Posterior vena cava (tissue), 2 donors: ENCODE data around the gene NTRK2. TPM values are rescaled to one million over a fixed set of nuclear protein-coding genes. Genes with fewer than 3 reads are reported as not detected.

Experiments used
- DNase-seq: peaks from one replicate; pipeline ENCODE4 v3.0.0-alpha.2; 2020; ENCODE audit warnings: low spot score
- intact Hi-C, 2 donors: fragments of 100-400 bp; cut with DNase I; formaldehyde crosslinking; loops; one replicate each; pipeline versions ENCODE4 v1.14.1 to v1.14.2; 2022 to 2023
- total RNA-seq, 2 donors: library from RNA; stranded (reverse); fragmentation: NEBNext Ultra II Directional; extraction: Animal tissue kit (Norgen Biotek cat#: 25700); gene quantifications; one replicate each; pipeline ENCODE4 v1.2.1, GENCODE V29; 2021
- donor health status: DM: yes; HTN: yes; CAD: no.
- donor health status: DM: yes; HTN: yes; CAD: no.

Gene NTRK2
- total RNA-seq, 2 donors from 2014 or later: 19.2 to 43.8 TPM

GRCh38 chr9:84829997-84830696 lies 160.6 kb downstream of the NTRK2 start:
- intact Hi-C loops: no loop called here
- no peak for DNase-seq

DNA sequence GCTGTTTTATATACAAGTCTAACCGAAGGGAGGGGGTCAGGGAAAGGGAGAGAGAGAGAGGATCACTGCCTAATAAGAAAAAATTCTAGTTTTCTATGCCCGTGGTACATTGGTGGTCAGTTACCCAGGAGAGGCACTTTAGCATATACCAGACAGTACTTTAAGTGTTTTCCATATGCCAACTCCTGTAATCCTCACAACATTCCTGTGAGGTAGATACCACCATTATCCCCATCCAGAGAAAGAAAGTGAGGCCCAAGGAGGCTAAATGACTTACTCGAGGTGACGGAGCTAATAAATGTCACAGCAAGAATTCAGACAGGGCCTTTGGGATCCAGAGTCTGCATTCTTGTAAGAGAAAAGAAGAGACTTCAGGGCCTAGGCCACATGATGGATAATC lies 161.8 kb downstream of the NTRK2 start:
- DNase-seq: no peak
- intact Hi-C loops: no loop called here

DNA sequence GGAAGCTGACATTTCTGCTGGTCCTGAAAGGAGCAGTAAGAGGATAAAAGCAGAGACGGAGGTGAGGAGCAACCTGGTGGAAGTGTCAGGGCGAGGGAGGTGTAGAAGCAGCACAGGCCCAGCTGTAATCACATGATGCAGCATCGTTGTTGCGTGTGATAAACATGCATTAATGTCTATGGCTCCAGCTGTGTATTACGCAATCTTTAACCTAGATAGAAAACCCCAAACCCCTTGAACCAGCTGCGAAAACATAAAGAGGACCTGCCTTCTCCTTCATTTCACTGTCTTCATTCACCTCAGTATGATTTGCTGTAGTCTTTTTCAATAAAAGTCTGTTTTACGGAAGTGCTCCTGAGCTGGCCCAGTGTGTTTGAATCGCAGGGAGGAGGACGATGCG lies 162.9 kb downstream of the NTRK2 start:
- intact Hi-C loops: no loop called here
- DNase-seq: no peak

DNA sequence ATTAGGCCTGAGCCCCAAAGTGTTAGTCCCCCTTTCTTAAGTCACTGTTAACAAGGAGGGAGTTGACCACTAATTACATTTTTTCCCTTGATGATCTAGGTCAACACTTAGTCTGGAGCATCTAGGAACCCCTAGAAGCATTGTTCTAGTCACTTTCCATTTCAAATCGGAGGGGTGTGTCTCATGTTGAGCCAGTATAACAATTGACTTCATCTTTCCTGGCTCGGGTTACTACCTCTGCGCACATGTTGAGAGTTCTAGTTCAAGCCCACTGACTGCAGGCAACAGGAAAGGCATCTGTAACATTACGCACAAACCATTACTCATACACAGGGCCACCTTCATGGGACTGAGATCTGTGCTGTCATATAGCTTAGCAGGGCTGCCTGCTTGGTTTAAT lies 164.9 kb downstream of the NTRK2 start:
- no peak for DNase-seq

DNA sequence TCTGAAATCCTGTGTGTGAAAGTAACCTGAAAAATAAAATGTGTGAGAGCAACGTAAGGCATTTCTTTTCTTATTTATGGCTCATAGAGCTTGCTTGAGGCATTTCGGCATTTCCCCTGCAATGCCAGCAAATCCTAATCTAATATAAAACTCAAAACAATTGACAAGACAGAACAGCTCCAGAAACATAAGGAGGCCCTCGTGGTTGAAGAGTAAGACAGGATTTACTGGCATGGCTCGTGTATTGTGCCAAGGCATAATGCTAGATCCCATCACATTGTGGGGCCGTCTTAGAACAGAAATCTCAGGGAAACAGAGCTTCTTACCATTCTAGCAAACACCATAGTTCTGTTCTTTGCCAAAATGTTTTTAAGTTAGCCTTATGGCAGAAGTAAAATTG lies 166.2 kb downstream of the NTRK2 start:
- DNase-seq: no peak
- intact Hi-C loops: no loop called here

More for the DNA sequence above, 164.9 kb downstream of the NTRK2 start:
- intact Hi-C loops: no loop called here

DNA sequence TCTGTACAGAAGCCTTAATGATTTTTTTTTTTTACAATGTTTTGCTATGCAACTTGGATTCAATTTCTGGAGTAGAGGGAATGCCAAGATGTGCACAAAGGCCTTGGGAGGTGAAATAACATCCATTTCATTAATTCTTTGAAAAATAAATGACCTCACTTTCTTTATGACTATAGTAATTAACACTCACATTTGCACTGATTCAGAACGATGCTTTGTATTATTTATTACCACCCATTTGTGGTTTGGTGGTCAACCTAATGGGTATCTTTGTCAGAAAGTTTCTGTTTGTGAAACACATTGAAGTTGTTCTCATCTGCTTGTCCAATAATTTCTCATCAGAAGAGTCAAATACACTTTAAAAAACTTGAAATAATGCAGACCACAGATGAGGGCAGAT lies 169.3 kb downstream of the NTRK2 start:
- intact Hi-C loops: no loop called here

DNA sequence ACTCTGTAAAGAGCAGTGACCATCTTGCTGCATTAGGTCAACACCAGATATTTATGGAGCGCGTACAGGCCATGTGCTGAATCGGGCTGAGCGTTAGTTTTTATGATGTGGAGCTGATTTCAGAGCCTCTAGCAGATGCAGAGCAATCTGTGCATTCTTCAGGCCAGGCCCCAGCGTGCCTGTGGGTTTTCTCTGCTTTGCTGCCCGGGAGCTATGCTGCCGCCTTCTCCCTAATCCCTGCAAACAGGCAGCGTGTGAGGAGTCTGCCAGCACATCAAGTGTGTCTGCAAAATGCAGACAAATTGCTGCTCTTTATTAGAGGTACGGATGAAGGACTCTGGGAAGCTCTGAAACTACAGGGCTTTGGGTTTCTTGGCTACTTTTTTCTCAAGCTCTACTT lies 170.0 kb downstream of the NTRK2 start:
- no peak for DNase-seq
- intact Hi-C loops: no loop called here

More for the DNA sequence above, 169.3 kb downstream of the NTRK2 start:
- no peak for DNase-seq

GRCh38 chr9:84841931-84842330 lies 172.4 kb downstream of the NTRK2 start:
- intact Hi-C loops: no loop called here
- no peak for DNase-seq

GRCh38 chr9:84843175-84843824 lies 173.8 kb downstream of the NTRK2 start:
- no peak for DNase-seq
- intact Hi-C loops: no loop called here

DNA sequence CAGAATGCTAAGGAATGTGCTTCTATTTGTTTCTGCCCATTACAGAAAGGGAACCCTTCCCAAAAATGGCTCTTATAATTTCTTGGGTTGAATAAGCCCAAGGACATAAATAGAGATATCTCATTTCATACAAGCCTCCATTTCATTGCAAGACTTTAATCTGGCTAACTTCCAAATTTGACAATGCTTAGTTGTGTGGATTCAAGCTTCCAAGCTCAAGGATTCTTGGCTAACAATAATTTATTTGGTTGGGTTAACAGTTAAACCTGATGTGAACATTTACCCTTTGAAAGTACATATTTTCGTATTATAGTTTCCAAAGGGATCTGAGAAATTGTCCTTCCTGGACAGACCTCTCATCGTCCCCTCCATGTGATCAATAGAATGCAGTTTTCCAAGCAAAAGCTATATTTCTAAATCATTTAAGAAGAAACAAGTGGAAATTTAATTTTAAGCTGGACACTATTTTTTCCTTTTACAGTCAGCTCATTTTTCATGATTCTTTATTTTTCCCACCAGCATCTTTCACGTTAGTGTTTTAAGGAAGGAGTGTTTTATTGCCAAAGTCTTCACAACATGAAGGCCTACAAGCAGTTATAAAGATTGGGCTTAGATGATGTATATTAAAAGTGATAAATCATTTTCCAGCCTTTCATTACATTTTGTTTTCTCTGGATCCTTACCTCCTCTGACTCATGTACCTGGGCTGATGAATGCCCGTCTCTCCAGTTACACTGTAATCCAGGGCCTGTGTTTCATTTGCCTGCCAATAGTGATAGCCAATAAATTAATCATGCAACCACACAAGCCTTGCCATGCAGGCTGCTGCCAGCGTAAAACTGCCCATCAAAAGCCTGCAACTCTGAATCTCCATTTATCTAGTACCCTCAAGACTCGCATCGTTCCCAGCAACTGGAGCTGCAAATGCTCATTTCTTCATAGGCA lies 176.7 kb downstream of the NTRK2 start:
- DNase-seq: no peak
- intact Hi-C loops: no loop called here

DNA sequence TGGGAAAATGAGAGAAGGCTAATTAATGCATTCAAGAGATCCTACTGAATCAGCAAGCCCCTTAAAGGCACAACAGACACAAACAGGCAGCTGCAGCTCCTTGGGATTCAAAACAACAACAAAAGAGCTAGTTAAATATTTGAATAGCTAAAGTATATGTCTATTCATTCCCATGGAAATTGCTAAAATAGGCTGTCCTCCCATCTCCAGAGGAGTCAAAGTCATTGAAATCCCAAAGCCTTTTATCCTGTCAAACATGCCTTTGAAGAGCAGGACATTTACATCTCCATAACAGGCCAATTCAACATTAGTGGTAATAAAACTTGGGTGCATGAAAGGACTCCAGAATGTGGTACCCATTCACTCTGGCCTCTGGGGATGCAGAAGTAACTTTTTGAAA lies 177.4 kb downstream of the NTRK2 start:
- no peak for DNase-seq
- intact Hi-C loops: no loop called here

- intact Hi-C loops: no loop called here
- no peak for DNase-seq
Observed at GRCh38 chr9:84849049-84849448, 179.5 kb downstream of the NTRK2 start.

- intact Hi-C loops: no loop called here
- no peak for DNase-seq
Observed at GRCh38 chr9:84850830-84851392, 181.4 kb downstream of the NTRK2 start.

DNA sequence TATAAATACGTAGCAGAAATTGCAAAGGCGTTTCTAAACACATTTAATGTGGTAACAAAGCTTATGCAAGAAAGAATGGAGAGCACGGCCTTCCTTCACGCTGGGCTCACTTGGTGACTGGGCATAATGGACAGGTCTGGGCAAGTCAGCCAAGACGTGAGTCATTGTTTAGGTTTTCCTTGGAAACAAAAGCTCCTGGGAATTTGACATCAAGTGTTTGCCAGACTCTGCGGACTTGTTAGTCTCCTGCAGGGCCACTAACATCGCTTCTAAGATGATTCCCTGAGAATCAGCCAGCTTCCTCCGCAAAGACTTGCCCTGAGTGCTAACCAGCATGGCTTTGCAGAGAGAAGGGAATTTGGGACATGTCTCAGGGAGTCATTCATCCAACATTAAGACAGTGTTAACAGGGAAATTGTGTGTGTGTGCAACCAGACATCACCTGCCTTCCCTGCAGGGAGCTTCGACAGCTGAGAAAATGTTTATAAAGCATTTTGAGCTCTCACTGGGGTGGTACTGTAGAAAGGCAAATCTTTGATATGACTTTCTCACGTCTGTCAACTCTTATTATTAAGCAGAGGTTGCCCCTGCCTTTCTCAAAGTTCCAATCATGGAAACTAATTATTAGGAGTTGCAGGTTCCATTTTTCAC lies 182.5 kb downstream of the NTRK2 start:
- peak; percentile 80 for DNase-seq
- intact Hi-C loops: no loop called here

GRCh38 chr9:84852617-84853301 lies 183.2 kb downstream of the NTRK2 start:
- intact Hi-C loops: no loop called here
- DNase-seq: no peak

DNA sequence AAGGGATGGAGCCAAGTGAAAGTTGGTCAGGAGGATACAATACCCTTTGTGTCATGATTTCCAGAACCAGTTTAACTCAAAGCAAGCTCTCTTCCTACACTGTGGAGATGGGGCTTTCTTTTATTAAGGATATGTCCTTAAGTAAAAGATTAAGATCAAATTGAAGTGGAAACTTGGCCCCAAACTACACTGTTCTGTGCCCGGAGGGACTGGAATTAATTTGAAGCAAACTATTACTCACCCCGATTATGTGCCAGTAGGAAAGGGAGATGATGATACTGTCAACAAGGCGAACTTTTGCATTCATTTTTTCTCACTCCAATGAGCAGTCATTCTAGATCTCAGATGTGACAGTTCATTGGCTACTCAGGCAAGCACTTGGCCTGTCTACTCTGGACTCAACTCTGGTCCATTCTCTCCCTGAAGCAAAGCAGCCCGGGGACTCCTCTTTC lies 186.7 kb downstream of the NTRK2 start:
- intact Hi-C loops: no loop called here
- no peak for DNase-seq

- intact Hi-C loops: no loop called here
- no peak for DNase-seq
Observed at GRCh38 chr9:84857211-84857610, 187.7 kb downstream of the NTRK2 start.

DNA sequence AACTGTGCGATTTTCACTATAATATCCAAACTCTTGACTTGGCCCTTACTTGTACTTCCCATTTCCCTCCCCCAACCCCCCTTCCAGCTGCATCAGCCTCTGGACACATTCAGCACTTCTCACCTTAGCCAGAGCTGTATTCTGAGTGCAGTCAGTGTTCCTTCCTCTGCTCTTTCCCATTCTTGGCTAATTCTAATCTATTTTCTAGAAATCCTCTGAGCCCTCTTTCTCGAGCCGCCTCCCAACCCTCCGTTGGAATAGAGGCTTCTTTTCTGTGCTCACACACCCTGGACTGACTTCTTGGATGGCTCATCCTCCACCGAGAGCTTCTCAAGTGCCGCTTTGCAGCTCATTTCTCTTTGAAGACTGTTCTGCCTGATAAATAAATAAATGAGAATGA lies 188.8 kb downstream of the NTRK2 start:
- no peak for DNase-seq
- intact Hi-C loops: no loop called here
